IMR-90 (cell line): ENCODE measurements around the gene HYPK. TPM values are rescaled to one million over a fixed set of nuclear protein-coding genes. Genes with fewer than 3 reads are reported as not detected.

ENCODE experiments used
- ATAC-seq: fragments of 200-7000 bp; cut with Tn5 transposase; 2 replicates; pipeline ENCODE4 v1.9.1; 2020; ENCODE audit warnings: low read depth, mild to moderate bottlenecking, moderate library complexity
- BruUV-seq: library from RNA; stranded (reverse); fragments of 400-500 nt; replicated peaks from 2 replicates; lab custom pipeline; 2021; lab: Mats Ljungman, UMichigan
- CTCF ChIA-PET: fragments of 300-600 bp; formaldehyde crosslinking; extraction: SDS; loops from one replicate; lab custom pipeline; 2021; ENCODE audit warnings: antibody characterized with exemption; lab: Yijun Ruan, JAX
- POLR2A ChIA-PET: fragments of 300-600 bp; sonication (Branson Sonifier 250); formaldehyde crosslinking; loops from one replicate; lab custom pipeline; 2022; ENCODE audit warnings: antibody characterized with exemption; ENCODE audit not compliant: unreplicated experiment; lab: Charles Lee
- DNase-seq: peaks from one replicate; pipeline ENCODE4 v3.0.0; 2013
- H2AFZ ChIP-seq: replicated peaks from 2 replicates; pipeline ENCODE3; 2013; ENCODE audit warnings: low read length, mild to moderate bottlenecking; ENCODE audit not compliant: poor library complexity
- H2AK5ac ChIP-seq: 2 replicates; pipeline ENCODE4 v1.6.1; 2013; ENCODE audit warnings: low read depth, low read length, inconsistent platforms
- H2AK9ac ChIP-seq: replicated peaks from 2 replicates; pipeline ENCODE3; 2013; ENCODE audit warnings: mild to moderate bottlenecking, low read depth, low read length, moderate library complexity; ENCODE audit not compliant: poor library complexity
- H2BK120ac ChIP-seq: 2 replicates; pipeline ENCODE4 v1.6.1; 2013; ENCODE audit warnings: low read depth, low read length, inconsistent platforms
- H2BK15ac ChIP-seq: 3 replicates; pipeline ENCODE4 v1.6.1; 2013; ENCODE audit warnings: low read depth, low read length, inconsistent platforms
- H2BK20ac ChIP-seq: 2 replicates; pipeline ENCODE4 v1.6.1; 2013; ENCODE audit warnings: low read depth, mild to moderate bottlenecking, inconsistent platforms, low read length, moderate library complexity
- H2BK5ac ChIP-seq: 2 replicates; pipeline ENCODE4 v1.6.1; 2013; ENCODE audit warnings: mild to moderate bottlenecking, low read depth, low read length, inconsistent platforms; ENCODE audit not compliant: poor library complexity, severe bottlenecking
- H3K14ac ChIP-seq: replicated peaks from 2 replicates; pipeline ENCODE4 v1.6.1; 2013; ENCODE audit warnings: low read depth, low read length, inconsistent platforms
- H3K18ac ChIP-seq: 2 replicates; pipeline ENCODE4 v1.6.1; 2013; ENCODE audit warnings: low read depth, low read length, control low read depth
- H3K23ac ChIP-seq: 2 replicates; pipeline ENCODE4 v1.6.1; 2013; ENCODE audit warnings: low read depth, low read length, inconsistent platforms
- H3K27ac ChIP-seq: 2 replicates; pipeline ENCODE4 v1.5.1; 2013; ENCODE audit warnings: mild to moderate bottlenecking, control low read depth, low read length; ENCODE audit not compliant: insufficient read depth
- H3K27me3 ChIP-seq: 2 replicates; pipeline ENCODE4 v1.6.1; 2013; ENCODE audit warnings: low read length; ENCODE audit not compliant: control insufficient read depth, insufficient read depth
- H3K36me3 ChIP-seq: 2 replicates; pipeline ENCODE4 v1.6.1; 2013; ENCODE audit warnings: low read length, mixed read lengths; ENCODE audit not compliant: control insufficient read depth, insufficient read depth
- H3K4ac ChIP-seq: 2 replicates; pipeline ENCODE4 v1.6.1; 2013; ENCODE audit warnings: low read depth, low read length, inconsistent platforms
- H3K4me1 ChIP-seq: 2 replicates; pipeline ENCODE4 v1.6.1; 2013; ENCODE audit warnings: low read length, mixed read lengths; ENCODE audit not compliant: control insufficient read depth, insufficient read depth
- H3K4me2 ChIP-seq: 2 replicates; pipeline ENCODE4 v1.6.1; 2013; ENCODE audit warnings: low read depth, mild to moderate bottlenecking, control low read depth, low read length, moderate library complexity
- H3K4me3 ChIP-seq: 2 replicates; pipeline ENCODE4 v1.5.1; 2013; ENCODE audit warnings: low read depth, mild to moderate bottlenecking, control low read depth, low read length, moderate library complexity; ENCODE audit not compliant: insufficient read depth
- H3K56ac ChIP-seq: 2 replicates; pipeline ENCODE4 v1.6.1; 2013; ENCODE audit warnings: low read length, inconsistent platforms; ENCODE audit not compliant: insufficient read depth; ENCODE audit errors: extremely low read depth
- H3K79me1 ChIP-seq, 2 experiments: 2 replicates each; pipeline ENCODE4 v1.6.1; 2013; ENCODE audit warnings: low read length in 2 of 2, inconsistent platforms in 1 of 2, low read depth in 1 of 2
- H3K9ac ChIP-seq: 2 replicates; pipeline ENCODE4 v1.6.1; 2013; ENCODE audit warnings: low read depth, low read length, control low read depth
- H3K9me1 ChIP-seq: 2 replicates; pipeline ENCODE4 v1.6.1; 2013; ENCODE audit warnings: low read length, inconsistent platforms; ENCODE audit not compliant: insufficient read depth
- H3K9me3 ChIP-seq: 2 replicates; pipeline ENCODE4 v1.6.1; 2013; ENCODE audit warnings: low read length; ENCODE audit not compliant: control insufficient read depth, insufficient read depth
- H4K20me1 ChIP-seq: 2 replicates; pipeline ENCODE4 v1.6.1; 2013; ENCODE audit warnings: low read length, inconsistent platforms; ENCODE audit not compliant: insufficient read depth
- H4K5ac ChIP-seq: 2 replicates; pipeline ENCODE4 v1.6.1; 2013; ENCODE audit warnings: mild to moderate bottlenecking, low read depth, low read length, control low read depth
- H4K8ac ChIP-seq, 2 experiments: 2 replicates each; pipeline ENCODE4 v1.6.1; 2013; ENCODE audit warnings: low read depth in 2 of 2, low read length in 2 of 2, control low read depth in 1 of 2, inconsistent platforms in 1 of 2
- H4K91ac ChIP-seq: 2 replicates; pipeline ENCODE4 v1.6.1; 2013; ENCODE audit warnings: low read depth, low read length, inconsistent platforms; ENCODE audit not compliant: insufficient read depth
- BHLHE40 ChIP-seq: fragments of 150-350 bp; IDR thresholded peaks from 2 replicates; pipeline ENCODE4 v1.6.1; 2016; ENCODE audit warnings: mild to moderate bottlenecking, low read depth, low read length
- CEBPB ChIP-seq: IDR thresholded peaks from 2 replicates; pipeline ENCODE4 v1.6.1; 2012; ENCODE audit warnings: low read depth, low read length, improper control_type of control experiment
- CHD1 ChIP-seq: IDR thresholded peaks from 2 replicates; pipeline ENCODE4 v1.6.1; 2012; ENCODE audit warnings: low read depth, low read length, improper control_type of control experiment
- CTCF ChIP-seq: conservative IDR thresholded peaks from 2 replicates; pipeline ENCODE4 v1.5.1; 2012; ENCODE audit warnings: mild to moderate bottlenecking, low read depth, low read length, improper control_type of control experiment
- ELK1 ChIP-seq: fragments of 150-350 bp; IDR thresholded peaks from 2 replicates; pipeline ENCODE4 v1.6.1; 2016; ENCODE audit warnings: low read depth, mild to moderate bottlenecking, low read length, moderate library complexity, borderline replicate concordance
- FOS ChIP-seq: fragments of 150-350 bp; IDR thresholded peaks from 2 replicates; pipeline ENCODE4 v1.6.1; 2016; ENCODE audit warnings: low read depth, low read length
- MAFK ChIP-seq: IDR thresholded peaks from 2 replicates; pipeline ENCODE4 v1.6.1; 2012; ENCODE audit warnings: low read depth, low read length, improper control_type of control experiment
- MAZ ChIP-seq: IDR thresholded peaks from 2 replicates; pipeline ENCODE4 v1.6.1; 2012; ENCODE audit warnings: low read depth, mild to moderate bottlenecking, low read length, improper control_type of control experiment, moderate library complexity, borderline replicate concordance
- MXI1 ChIP-seq: IDR thresholded peaks from 2 replicates; pipeline ENCODE4 v1.6.1; 2012; ENCODE audit warnings: low read depth, mild to moderate bottlenecking, low read length, moderate library complexity, borderline replicate concordance
- NFE2L2 ChIP-seq: fragments of 150-350 bp; IDR thresholded peaks from 2 replicates; pipeline ENCODE4 v1.6.1; 2016; ENCODE audit warnings: low read depth, mild to moderate bottlenecking, low read length
- POLR2A ChIP-seq: IDR thresholded peaks from 2 replicates; pipeline ENCODE4 v1.6.1; 2012; ENCODE audit warnings: mild to moderate bottlenecking, low read depth, low read length
- RAD21 ChIP-seq: IDR thresholded peaks from 2 replicates; pipeline ENCODE4 v1.6.1; 2012; ENCODE audit warnings: low read length, improper control_type of control experiment
- RCOR1 ChIP-seq: IDR thresholded peaks from 2 replicates; pipeline ENCODE4 v1.6.1; 2012; ENCODE audit warnings: mild to moderate bottlenecking, low read length, improper control_type of control experiment; ENCODE audit not compliant: insufficient replicate concordance
- RFX5 ChIP-seq: IDR thresholded peaks from 2 replicates; pipeline ENCODE4 v1.8.0; 2012; ENCODE audit warnings: low read depth, mild to moderate bottlenecking, low read length, moderate library complexity
- SMC3 ChIP-seq: fragments of 150-350 bp; IDR thresholded peaks from 2 replicates; pipeline ENCODE4 v1.6.1; 2016; ENCODE audit warnings: low read depth, mild to moderate bottlenecking, antibody characterized with exemption, low read length, moderate library complexity
- USF2 ChIP-seq: fragments of 150-350 bp; IDR thresholded peaks from 2 replicates; pipeline ENCODE4 v1.6.1; 2017; ENCODE audit warnings: mild to moderate bottlenecking, antibody characterized with exemption, low read length, low read depth
- dilution Hi-C: fragments of 300-500 bp; cut with HindIII; formaldehyde crosslinking; loops from one replicate; pipeline ENCODE4 v1.14.3; 2018; ENCODE audit warnings: low sequenced_read_pairs; ENCODE audit not compliant: unreplicated experiment
- in situ Hi-C: fragments of 300-500 bp; cut with MboI; formaldehyde crosslinking; loops from 3 replicates; pipeline ENCODE4 v1.14.3; 2019; ENCODE audit warnings: low sequenced_read_pairs, inconsistent platforms, mixed read lengths
- intact Hi-C: fragments of 100-400 bp; cut with micrococcal nuclease; formaldehyde crosslinking; loops from 2 replicates; pipeline ENCODE4 v1.10.0; 2022
- polyA plus RNA-seq, 3 experiments: library from polyadenylated mRNA; depleted of rRNA; stranded (reverse); fragments of >200 nt; gene quantifications; 2 replicates each; pipeline ENCODE4 v1.2.3, GENCODE V29; 2012; ENCODE audit warnings: low replicate concordance in 1 of 3
- total RNA-seq: library from RNA; depleted of rRNA; stranded (reverse); fragments of >200 nt; gene quantifications from 2 replicates; pipeline ENCODE4 v1.2.3, GENCODE V29; 2012

HYPK gene
- total and polyA plus RNA-seq, 2 of the 4 experiments (the other 2 are of a cell fraction): 1.4 to 9.1 TPM

- in situ Hi-C loops (no loop called here), intact Hi-C loops (loop anchor here (10.0 kb wide), 1 partner anchor 258 kb away; the partner anchor contains the start of gene MAP1A), dilution Hi-C loops (no loop called here)
- TF ChIP-seq FOS: no peak
- TF ChIP-seq CTCF: no peak
- no peak for TF ChIP-seq MAFK
- no peak for TF ChIP-seq USF2
- no peak for TF ChIP-seq RFX5
- TF ChIP-seq MAZ: no peak
- TF ChIP-seq MXI1: no peak
- no peak for TF ChIP-seq RCOR1
- TF ChIP-seq NFE2L2: no peak
- TF ChIP-seq ELK1: no peak
- no peak for TF ChIP-seq RAD21
- TF ChIP-seq BHLHE40: no peak
- no peak for TF ChIP-seq SMC3
- TF ChIP-seq CHD1: no peak
- TF ChIP-seq POLR2A: no peak
- TF ChIP-seq CEBPB: no peak
- Histone ChIP-seq H2AK9ac (no peak overlapping the region), H4K8ac (no peak overlapping the region), H3K9me3 (no peaks in the 10 kb centered on the region), H3K18ac (no peak overlapping the region), H3K27ac (no peak overlapping the region), H3K79me1 (peaks cover 10 to 16% of the 10 kb centered on the region in 2 experiments; a peak in 3 of 4 replicates), H2BK20ac (no peak overlapping the region), H4K91ac (no peak overlapping the region), H4K20me1 (no peaks in the 10 kb centered on the region; the same call in none of the 2 replicates), H2BK5ac (no peak overlapping the region), H3K27me3 (no peaks in the 10 kb centered on the region), H3K56ac (no peak overlapping the region), H2BK15ac (no peak overlapping the region), H3K14ac (no peak overlapping the region), H3K9ac (no peak overlapping the region), H4K5ac (no peak overlapping the region), H2AK5ac (no peak overlapping the region), H3K4me1 (peaks cover 5% of the 10 kb centered on the region; the same call in 1 of the 2 replicates), H3K4me3 (no peak overlapping the region), H3K4ac (no peak overlapping the region), H3K23ac (no peak overlapping the region), H3K36me3 (peaks cover 29% of the 10 kb centered on the region), H3K4me2 (no peak overlapping the region), H2AFZ (no peak overlapping the region), H2BK120ac (no peak overlapping the region), H3K9me1 (0 out of 2 replicates have a peak, but pooled peaks cover 4% of the 10 kb centered on the region)
- ChIA-PET CTCF (no interaction called here), POLR2A (no interaction called here)
- DNase-seq: no peak
- no TSS peak for BruUV-seq
- ATAC-seq: no peak
Observed at GRCh38 chr15:43772624-43773023, 27.8 kb upstream of the HYPK start.
